ENCODE data around the gene SAMD9L. TPM values are rescaled to one million over a fixed set of nuclear protein-coding genes. Genes with fewer than 3 reads are reported as not detected.

The SAMD9L gene
- total RNA-seq, 1 experiment from 2014 or later: not detected

GRCh38 chr7:93188870-93189634 is 40.9 kb upstream of the SAMD9L start:
- H4K8ac ChIP-seq (replicated peaks; ENCODE audit: insufficient read length, low read depth, low read length): no peak overlapping the region
- peaks cover 26% of the 10 kb centered on the region for H3K27me3 Mint-ChIP-seq (ENCODE audit: low read depth)

More at GRCh38 chr7:93188870-93189634, 40.9 kb upstream of the SAMD9L start:
- H4K5ac ChIP-seq (ENCODE audit: insufficient read length, low read depth, low read length): no peak overlapping the region
- no peak overlapping the region for H3K14ac ChIP-seq (ENCODE audit: insufficient read depth, low read length)
- H3K23ac ChIP-seq (ENCODE audit: insufficient read length, low read depth, low read length): no peak overlapping the region
- H3K27ac ChIP-seq (ENCODE audit: insufficient read length, low read depth, low read length): no peak overlapping the region
- no peak overlapping the region for H3K18ac ChIP-seq (ENCODE audit: insufficient read length, low read depth, low read length)
- H3K27ac Mint-ChIP-seq: no peak overlapping the region
- no peaks in the 10 kb centered on the region for H3K79me2 ChIP-seq (ENCODE audit: insufficient read depth, low read length)
- H3K4me2 ChIP-seq (ENCODE audit: insufficient read depth, insufficient read length, low read length): no peak overlapping the region
- no peak overlapping the region for H2BK5ac ChIP-seq (ENCODE audit: insufficient read length, low read length)
- TF ChIP-seq CTCF (conservative IDR thresholded peaks at IDR 0.05): no peak
- H2AFZ ChIP-seq (ENCODE audit: low read length): no peak overlapping the region
- no peak overlapping the region for H2BK120ac ChIP-seq (ENCODE audit: low read depth, low read length, poor library complexity, severe bottlenecking)
- no peak overlapping the region for H3K56ac ChIP-seq (ENCODE audit: insufficient read length, low read depth, low read length)
- no peak overlapping the region for H2AK5ac ChIP-seq (ENCODE audit: insufficient read length, low read length)
- no peak overlapping the region for H3K4ac ChIP-seq (ENCODE audit: low read depth, low read length)
- no peak overlapping the region for H3K4me3 Mint-ChIP-seq
- H2BK20ac ChIP-seq (ENCODE audit: low read depth, low read length, poor library complexity, severe bottlenecking): no peak overlapping the region
- H3K9me3 ChIP-seq (ENCODE audit: control insufficient read depth, low read depth, low read length): no peaks in the 10 kb centered on the region
- no CpG with 5 or more reads among the region's 6 CpGs for WGBS (ENCODE audit: extremely low coverage, insufficient read length, low lambda C conversion rate)
- H4K20me1 ChIP-seq (ENCODE audit: control insufficient read depth, insufficient read depth, insufficient read length): no peaks in the 10 kb centered on the region
- H3K36me3 Mint-ChIP-seq (ENCODE audit: insufficient read depth in 1 of 3, low read depth in 3 of 3): no peaks in the 10 kb centered on the region
- no peaks in the 10 kb centered on the region for H3K27me3 ChIP-seq (ENCODE audit: insufficient read depth, low read length)
- no peak for DNase-seq
- H4K91ac ChIP-seq (ENCODE audit: insufficient read length, low read depth, low read length): no peak overlapping the region
- no peak overlapping the region for H3T11ph ChIP-seq (ENCODE audit: low read length)
- no peaks in the 10 kb centered on the region for H3K4me1 ChIP-seq (ENCODE audit: insufficient read depth, low read length)
- no peaks in the 10 kb centered on the region for H3K79me1 ChIP-seq (ENCODE audit: insufficient read depth, low read depth, low read length, poor library complexity, severe bottlenecking)
- H3K4me1 Mint-ChIP-seq: no peaks in the 10 kb centered on the region
- no peak overlapping the region for H3K9ac ChIP-seq (ENCODE audit: extremely low read depth, insufficient read length, low read length)
- H3K23me2 ChIP-seq (ENCODE audit: insufficient read length, low read depth, low read length, poor library complexity, severe bottlenecking): no peaks in the 10 kb centered on the region
- no peak overlapping the region for H2BK12ac ChIP-seq (ENCODE audit: insufficient read length, low read depth, low read length)
- no peak overlapping the region for H2BK15ac ChIP-seq (ENCODE audit: low read depth, low read length)
- no peaks in the 10 kb centered on the region for H3K9me3 Mint-ChIP-seq
